KBM-7 (cell line): ENCODE measurements around the gene PRKN.

ENCODE experiments used
- DNase-seq: peaks from one replicate; pipeline ENCODE4 v3.0.0-alpha.2; 2015
- in situ Hi-C: fragments of 300-500 bp; cut with MboI; formaldehyde crosslinking; loops from 2 replicates; pipeline ENCODE4 v1.14.3; 2020; ENCODE audit warnings: low sequenced_read_pairs, low pct_unique_long_range_greater_than_20kb, mixed read lengths

PRKN gene

DNA sequence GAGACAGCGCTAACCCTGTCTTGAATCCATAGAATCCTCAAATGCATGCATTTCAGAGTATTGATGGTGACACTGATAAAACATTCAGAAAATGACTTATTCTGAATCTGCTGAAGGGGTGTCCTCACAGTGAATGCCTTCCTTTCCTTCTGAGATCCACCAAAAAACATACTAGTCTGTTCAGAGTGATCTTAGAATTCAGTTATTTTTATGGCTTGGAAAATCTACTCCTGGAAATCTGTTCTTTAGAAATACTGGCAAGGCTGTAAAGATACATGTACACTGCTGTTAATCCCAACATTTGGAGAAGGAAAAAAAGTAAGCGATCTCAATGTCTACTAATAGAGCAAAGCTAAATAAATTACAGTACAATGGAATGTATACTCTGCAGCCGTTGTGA is 781.1 kb downstream of the PRKN start:
- no peak for DNase-seq
- in situ Hi-C loops = no loop called here

DNA sequence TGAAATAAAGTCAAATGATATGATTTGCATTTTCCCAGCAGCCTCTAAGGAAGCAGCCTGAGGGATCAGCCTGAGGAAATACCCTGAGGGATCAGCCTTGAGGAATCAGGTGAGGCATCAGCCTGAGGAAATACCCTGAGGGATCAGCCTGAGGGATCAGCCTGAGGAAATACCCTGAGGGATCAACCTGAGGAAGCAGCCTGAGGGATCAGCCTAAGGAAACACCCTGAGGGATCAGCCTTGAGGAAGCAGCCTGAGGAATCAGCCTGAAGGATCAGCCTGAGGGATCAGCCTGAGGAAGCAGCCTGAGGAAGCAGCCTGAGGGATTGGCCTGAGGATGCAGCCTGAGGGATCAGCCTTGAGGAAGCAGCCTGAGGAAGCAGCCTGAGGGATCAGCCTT is 784.0 kb downstream of the PRKN start:
- in situ Hi-C loops = no loop called here
- DNase-seq = no peak

DNA sequence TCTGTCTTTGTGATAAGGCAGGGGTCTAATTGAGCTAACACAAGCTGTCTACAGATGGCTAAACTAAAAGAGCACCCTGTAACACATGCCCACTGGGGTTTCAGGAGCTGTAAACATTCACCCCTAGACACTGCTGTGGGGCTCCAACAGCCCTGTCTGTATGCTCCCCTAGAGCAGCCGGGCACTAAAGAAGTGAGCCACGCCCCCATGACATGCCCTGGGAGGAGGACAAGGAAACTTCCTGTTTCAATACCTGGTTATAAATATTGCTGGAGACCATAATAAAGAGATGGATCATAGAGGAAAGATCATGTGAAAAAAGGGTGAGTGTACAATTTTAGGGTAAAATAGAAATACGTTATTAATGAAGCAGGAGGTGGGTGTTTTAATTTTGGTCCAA is 786.0 kb downstream of the PRKN start:
- in situ Hi-C loops = no loop called here
- no peak for DNase-seq

DNA sequence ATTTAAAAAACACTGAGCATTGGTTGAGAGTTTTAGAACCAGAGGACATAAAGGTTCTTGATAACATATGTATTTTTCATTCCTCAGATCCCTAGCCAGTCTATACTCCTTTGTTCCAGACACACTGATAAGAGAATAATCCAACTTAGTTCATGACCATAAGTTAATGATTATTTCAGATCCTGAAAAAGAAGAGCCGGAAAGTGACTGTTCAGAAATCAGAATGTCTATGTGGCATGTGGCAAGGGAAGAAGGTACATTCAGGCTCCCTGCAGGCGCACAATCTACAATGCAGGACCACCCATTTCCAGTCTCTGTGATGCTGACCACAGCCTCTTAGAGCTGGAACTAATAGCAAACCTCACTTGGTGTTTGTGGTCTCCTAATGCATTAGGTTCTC is 787.0 kb downstream of the PRKN start:
- in situ Hi-C loops = no loop called here
- DNase-seq = no peak

DNA sequence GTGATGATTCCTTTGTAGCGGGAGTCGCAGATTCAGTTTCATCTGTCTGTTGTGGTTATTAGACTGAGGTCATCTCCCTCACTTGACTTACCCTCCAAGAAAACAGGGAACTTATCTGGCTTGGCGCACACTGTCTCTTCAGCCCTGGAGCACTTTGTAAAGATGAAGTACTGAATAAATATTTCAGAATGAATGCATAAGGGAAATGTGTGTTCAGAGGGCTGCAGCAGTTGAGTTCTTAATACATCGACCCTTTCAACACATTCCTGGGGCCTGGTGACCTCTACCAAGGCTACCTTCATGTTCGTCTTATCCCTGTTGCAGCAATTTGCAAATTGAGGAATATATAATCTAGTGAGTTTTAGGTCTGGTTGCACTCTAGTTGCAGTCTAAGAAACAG is 801.2 kb downstream of the PRKN start:
- in situ Hi-C loops = no loop called here

DNA sequence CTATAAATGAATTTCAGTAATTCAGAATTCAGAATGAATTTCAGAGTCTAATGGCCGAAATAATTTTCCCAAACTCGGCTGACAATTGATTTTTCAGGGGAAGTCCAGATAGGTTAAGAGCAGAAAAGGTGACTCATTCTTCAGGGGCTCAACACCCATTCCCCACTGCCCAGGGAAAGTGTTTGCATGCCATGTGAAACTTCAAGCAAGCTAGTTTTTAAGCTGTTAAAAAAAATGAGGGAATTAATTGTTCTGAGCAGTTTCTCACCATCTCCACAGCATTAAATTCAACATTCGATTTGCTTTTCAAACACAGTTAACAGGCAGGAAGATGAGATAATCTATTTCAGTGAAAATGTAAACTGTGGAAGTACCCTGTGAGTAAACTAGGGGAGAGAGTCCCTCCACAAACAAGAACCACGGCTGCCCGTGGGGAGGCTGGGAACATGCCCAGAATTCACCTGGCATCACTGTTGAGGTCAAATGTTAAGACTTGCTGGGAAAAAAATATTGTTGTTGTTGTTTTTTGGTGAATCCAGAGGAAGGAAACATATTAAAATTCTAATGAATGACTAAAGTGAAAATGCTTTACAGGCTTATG is 803.0 kb downstream of the PRKN start:
- in situ Hi-C loops = no loop called here
- DNase-seq = no peak

More for the DNA sequence above, 801.2 kb downstream of the PRKN start:
- DNase-seq = no peak

DNA sequence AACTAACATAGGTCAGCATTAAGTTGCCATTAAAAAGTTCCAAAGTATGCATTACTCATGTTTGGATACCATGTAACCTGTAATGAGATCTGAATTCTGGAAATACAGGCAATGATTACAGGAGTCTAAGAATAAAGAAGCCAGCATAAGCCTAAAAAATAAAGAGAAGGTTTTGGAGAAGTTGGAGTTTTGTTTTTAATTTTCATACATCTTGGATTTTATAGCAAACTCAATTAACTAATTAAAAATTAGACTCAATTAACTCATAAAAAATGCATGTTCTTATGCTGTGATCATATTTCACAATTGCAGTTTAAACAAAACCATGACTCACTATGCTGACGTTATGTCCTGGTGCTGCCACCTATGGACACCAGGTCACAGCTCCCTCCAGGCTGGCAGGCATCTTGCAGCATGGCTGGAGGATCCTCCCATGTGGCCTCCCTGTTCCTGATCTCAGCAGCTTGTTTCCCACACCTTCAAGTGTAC is 804.9 kb downstream of the PRKN start:
- in situ Hi-C loops = no loop called here
- DNase-seq = peak; percentile 19

DNA sequence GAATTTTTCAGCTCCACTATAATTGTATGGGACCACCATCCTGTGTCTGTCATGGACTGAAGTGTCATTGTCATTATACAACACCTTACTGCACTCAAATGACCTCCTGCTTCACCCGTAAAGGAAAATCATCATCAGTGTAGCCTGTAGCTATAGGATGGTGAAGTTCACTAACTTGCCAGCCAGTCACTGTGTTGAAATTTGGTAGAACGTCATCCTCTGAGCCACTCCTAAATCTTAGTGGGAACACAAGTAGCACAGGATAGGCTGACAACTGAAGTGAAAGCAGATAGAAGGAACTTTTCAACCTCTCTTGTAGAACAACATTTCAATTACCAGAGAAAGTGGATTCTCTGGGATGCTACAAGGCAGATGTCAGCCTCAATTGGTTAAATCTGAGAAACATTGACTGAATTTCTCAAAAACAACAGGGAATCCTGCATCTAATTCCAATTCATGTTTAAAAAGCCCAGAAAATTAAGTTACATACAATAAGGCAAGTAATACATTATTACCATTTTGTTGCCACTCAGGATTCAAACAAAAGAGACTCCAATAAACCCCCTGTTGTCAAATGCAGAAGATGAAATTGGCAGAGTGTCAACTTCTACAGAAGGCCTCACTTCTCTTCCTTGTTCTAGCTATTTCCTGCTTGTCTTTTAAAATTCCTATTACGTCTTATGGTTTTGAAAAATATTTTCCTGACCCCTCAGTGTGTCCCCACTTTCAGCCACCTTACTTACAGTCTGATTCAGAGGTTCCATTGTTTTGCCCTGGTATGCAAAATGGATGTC is 805.8 kb downstream of the PRKN start:
- peak; percentile 1 for DNase-seq
- in situ Hi-C loops = no loop called here

DNA sequence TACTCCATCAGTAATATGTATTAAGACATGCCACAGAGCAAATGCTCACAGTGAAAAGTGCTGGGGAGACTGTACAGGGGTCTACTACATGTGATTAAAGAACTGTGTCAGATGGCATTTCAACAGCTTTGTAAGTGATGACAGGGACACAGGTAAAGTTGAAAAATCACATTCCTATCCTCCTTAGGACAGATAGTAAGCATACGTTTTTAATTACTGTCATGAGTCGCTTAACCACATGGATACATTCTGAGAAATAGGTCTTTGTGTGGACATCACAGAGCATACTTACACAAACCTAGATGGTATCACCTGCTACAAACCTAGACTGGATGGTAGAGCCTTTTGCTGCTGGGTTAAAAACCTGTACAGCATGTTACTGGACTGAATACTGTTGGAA is 807.9 kb downstream of the PRKN start:
- in situ Hi-C loops = no loop called here
- no peak for DNase-seq

DNA sequence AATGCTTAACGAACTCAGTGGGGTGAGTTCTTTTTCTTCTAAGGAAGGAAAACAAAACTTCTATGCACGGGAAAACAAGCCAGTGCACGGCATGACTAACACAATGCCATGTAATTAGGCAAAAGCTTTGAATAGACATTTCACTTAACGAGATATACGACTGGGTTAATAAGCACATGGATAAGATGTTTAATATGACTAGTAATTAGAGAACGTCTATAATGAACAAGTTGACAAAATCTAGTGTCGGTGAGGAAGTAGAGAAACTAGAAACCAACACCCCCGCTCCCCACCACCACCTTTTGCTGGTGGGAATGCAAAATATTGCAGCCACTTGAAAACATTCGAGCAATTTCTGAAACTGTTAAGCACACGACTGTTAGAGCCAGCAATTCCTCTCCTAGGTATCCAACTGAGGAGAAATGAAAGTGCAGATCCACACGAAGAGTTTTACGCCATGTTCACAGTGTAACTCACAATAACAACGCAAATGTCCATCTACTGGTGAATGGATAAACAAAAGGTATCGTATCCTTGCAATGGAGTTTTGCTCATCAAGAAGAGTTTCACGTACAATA is 808.8 kb downstream of the PRKN start:
- DNase-seq = no peak
- in situ Hi-C loops = no loop called here

DNA sequence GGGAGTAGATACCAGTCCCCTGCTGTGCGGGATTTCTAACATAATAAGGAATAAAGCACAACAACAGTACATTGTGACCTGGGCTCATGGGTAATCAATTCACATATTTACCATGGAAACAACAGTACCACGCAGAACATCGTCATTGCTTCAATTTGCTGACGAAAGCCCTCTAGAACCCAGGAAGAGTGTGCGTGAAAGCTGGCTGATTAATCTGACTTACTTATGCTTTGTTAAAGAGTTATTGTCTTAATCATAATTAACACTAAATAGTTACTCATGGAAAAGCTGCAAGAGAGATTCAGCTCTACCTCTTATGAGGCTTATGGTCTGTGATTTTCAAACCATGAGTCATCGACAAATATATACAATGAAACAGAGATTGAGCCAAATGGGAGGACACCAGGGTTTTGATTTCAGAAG is 809.4 kb downstream of the PRKN start:
- in situ Hi-C loops = no loop called here
- no peak for DNase-seq

DNA sequence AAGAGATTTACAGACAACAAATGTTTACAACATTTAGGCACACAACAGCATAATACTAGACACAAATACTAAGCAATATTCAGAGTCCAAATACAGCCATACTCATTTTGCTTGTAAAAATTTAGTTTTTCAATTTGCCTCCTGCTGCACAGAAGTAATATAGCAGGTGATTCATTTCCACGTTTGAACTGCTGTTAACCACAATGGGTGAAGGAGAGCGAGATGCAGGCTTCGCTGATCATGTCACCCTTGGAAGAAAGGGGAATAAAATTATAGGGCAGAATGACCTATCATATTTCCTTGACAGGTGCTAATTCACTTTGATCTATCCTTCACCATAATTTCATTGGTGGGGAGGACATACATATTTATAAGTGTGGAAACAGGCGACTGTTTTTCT is 809.9 kb downstream of the PRKN start:
- in situ Hi-C loops = no loop called here
- no peak for DNase-seq

DNA sequence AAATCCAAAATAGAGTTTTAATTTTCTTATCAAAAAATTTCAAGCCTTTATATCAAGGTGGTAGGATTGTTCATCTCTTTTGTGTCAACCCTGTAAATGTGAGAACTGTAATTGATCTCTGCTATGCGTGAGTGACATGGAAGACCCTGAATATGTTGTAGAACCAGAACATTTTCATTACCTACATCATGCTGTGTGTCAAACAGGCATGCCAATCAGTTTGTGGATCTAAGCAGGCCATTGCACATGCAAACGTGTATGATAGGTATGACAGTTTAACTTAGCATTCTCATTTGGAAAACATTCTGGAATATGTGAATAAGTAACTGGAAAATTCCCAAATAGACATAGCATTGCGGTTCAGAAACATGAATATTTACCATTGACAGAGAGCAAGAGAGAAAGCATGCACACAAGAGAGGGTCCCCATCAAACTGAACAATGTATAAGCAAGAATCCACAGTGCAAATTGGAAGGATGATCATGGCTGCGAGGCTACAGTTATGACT is 812.1 kb downstream of the PRKN start:
- in situ Hi-C loops = no loop called here

DNA sequence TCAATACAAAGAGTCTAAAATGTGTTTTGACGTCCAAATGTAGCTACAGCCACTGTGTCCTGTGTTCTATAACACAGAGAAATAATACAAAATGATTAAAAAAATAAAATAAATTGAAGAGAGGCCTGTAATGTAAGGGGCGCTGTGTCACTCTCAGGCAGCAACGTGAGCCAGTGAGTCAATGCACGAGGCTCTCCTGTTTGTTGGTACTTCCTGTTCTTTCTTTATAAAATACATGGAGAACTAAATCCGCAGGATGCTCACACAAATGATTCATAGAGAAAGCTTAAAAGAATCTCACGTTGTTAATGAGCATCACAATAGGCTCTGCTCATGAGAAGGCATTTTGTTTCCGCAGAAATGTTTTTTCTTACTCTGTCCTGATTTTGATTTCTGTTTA is 818.7 kb downstream of the PRKN start:
- no peak for DNase-seq
- in situ Hi-C loops = no loop called here

More for the DNA sequence above, 812.1 kb downstream of the PRKN start:
- no peak for DNase-seq

DNA sequence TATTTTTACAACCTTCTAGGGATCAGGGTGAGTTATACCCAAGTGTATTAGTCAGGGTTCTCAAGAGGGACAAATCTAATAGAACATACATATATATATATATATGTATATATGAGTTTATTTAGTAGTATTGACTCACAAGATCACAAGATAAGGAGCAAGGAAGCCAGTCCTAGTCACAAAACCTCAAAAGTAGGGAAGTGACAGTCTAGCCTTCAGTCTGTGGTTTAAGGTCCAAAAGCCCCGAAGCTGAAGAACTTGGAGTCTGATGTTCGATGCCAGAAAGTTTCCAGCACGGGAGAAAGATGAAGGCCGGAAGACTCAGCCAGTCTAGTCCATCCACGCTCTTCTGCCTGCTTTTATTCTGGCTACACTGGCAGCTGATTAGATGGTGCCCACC is 821.0 kb downstream of the PRKN start:
- in situ Hi-C loops = no loop called here

DNA sequence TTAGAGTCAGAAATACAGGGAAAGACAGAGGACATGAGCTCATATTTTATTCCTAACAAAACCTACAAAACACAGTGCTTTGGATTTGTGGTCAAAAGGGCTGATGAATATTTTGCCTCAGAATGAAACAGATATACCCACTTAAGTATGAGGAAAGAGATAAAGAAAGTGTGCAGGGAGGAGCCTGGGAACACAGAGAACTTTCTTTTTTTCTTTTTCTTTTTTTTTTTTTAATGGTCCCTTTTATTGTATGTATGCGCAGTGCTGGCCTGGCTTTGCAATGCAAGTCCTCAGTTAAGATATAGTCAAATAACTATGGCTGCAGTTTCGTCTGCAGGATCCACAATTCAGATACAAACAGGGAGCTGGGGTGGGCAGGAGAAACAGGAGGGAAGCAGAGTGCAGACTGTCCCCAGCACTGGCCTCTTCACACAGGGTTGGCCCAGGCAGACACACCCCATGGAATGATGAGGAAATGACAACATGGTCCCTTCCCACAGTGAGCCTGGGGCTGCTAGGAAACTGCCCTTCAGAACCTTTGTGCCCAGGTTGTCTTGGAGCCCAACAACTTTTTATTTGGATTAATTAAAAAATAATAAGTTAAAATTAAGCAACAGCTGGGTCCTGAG is 823.9 kb downstream of the PRKN start:
- no peak for DNase-seq
- in situ Hi-C loops = no loop called here

More for the DNA sequence above, 821.0 kb downstream of the PRKN start:
- no peak for DNase-seq

DNA sequence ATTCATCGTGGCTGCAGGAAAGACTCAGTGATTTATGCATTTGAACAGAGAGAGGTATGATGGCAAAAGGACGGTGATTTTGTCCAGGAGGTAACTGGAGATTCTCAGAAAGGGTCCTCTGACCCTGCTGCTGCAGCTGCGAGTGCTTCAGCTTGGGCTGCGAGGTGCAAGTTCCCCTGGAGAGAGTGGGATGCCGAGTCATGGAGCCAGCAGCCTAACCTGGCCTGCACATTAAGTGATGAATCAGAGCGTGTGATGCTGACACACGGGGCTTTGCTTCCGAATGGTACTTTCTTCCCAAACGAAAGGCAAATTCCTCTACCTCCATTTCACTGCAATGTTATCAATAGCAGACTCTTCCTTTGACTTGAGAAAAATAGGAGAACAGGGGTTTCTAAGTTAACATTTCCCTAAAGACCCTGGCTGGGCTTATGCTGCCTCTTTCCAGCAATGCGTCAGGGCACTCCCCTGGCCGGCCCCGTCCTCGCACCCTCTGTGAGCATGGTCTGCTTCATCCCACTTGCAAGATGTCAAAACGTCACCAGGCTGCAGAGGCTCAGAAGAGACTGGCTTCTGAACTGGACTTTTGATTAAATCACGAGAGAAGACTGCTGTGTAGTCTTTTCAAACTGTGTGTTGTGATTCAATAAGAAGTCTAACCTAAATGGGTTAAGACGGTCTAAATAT is 825.7 kb downstream of the PRKN start:
- no peak for DNase-seq
- in situ Hi-C loops = no loop called here

DNA sequence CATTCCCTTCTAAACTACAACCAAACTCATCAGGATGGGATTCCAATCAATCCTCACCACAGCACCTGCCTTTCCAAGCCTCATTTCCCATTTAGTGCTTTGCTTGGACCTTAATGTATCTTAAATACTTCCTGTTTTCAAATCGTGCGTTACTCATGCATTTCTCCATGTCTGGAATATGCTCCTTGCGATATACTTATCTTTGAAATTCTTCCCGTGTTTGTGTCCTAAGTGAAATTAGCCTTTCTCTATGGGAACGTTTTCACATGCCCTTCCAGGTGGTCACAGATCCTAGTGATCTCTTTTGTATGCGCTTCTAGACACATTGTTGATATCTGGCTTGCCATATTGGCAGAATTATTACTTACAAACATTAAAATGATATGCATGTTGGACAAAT is 833.1 kb downstream of the PRKN start:
- in situ Hi-C loops = no loop called here
- DNase-seq = no peak

DNA sequence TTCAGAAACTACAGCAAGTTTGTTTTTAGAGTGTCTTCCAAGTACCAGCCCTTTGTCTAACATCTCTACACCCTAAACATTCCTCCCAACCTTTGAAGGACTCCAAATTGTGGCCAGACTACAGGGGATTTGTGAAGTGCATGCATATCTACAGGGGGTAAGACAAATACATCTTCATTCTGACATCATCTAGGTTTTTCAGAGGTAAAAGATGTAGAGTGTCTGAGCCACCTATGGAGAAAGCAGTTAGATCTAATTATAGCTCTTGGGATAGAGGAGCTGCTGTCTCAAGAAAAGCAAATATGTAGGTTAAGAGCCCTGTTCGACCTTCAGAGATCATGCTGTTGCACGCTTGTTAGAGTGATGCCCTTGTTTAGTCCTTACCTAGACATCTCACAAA is 836.0 kb downstream of the PRKN start:
- in situ Hi-C loops = no loop called here
- DNase-seq = no peak
